ENCODE results near the gene THEMIS2. TPM values are rescaled to one million over a fixed set of nuclear protein-coding genes. Genes with fewer than 3 reads are reported as not detected.

THEMIS2 gene
- total and polyA plus RNA-seq, 10 of the 15 experiments (the other 5 are each of a cell fraction or from before 2014, with no cell fraction given), result 9.1 to 114 (median 38.3) TPM

GRCh38 chr1:27858072-27858948 lies 14.0 kb upstream of the THEMIS2 start (continued):
- TF ChIP-seq ZNF592 (IDR thresholded peaks at IDR 0.05) (peak; percentile 15; the same call in 1 of the 2 replicates), IKZF1 (conservative IDR thresholded peaks at IDR 0.05) (0 out of 2 replicates have a peak, but pooled peaks have one; percentile 13), CREB1 (IDR thresholded peaks at IDR 0.05; ENCODE audit: low read depth) (no peak)

- no peaks in the 10 kb centered on the region for H3K36me3 ChIP-seq (ENCODE audit: control insufficient read depth in 2 of 2, insufficient read depth in 2 of 2, low read length in 1 of 2)
- FAIRE-seq (no peak), DNase-seq (ENCODE audit: low read depth, low spot score) (no peak), ATAC-seq (no peak)
- no TSS peak for BruUV-seq (replicated peaks)
- H4K20me1 ChIP-seq (ENCODE audit: control insufficient read depth, insufficient read depth), result no peaks in the 10 kb centered on the region
- in situ Hi-C loops (cut with MboI), result no loop called here
- 88% methylated on average over 14 of the region's 14 CpGs for WGBS (ENCODE audit: insufficient coverage, insufficient replicate concordance, low lambda C conversion rate, missing lambda C conversion rate)
- CTCF ChIA-PET, result interaction anchor here (0.6 to 5.0 kb wide), 8 partner anchors 15 to 350 kb away, joined by 3 to 50 read pairs (median 3); partner anchors contain the start of gene EYA3
- H3K4me3 ChIP-seq, result no peak overlapping the region
- no peak overlapping the region for H2AFZ ChIP-seq (ENCODE audit: control insufficient read depth, low read depth, low read length)
- POLR2A ChIA-PET, result interaction anchor here (0.5 to 1.0 kb wide), 2 partner anchors 229 to 993 kb away, joined by 3 to 5 read pairs; no protein-coding TSS in a partner anchor
- peaks cover 24% of the 10 kb centered on the region for H3K4me1 ChIP-seq (ENCODE audit: control insufficient read depth, insufficient read depth, low read length)
- SMC1A ChIA-PET (ENCODE audit: uncharacterized antibody, unreplicated experiment), result interaction anchor here (1.0 to 5.1 kb wide), 9 partner anchors 31 to 350 kb away, joined by 3 to 44 read pairs (median 7); partner anchors contain the start of genes SMPDL3B and STX12
- TF ChIP-seq SIX5 (IDR thresholded peaks at IDR 0.05; ENCODE audit: low read depth, low read length, severe bottlenecking) (no peak), ZNF687 (IDR thresholded peaks at IDR 0.05) (no peak), CBFB (IDR thresholded peaks at IDR 0.05; ENCODE audit: low read depth) (no peak)
- no peaks in the 10 kb centered on the region for H3K79me2 ChIP-seq (ENCODE audit: control insufficient read depth, insufficient read depth, low read length)
- no peak overlapping the region for H3K9ac ChIP-seq (ENCODE audit: control insufficient read depth, insufficient read depth, low read length)
- H3K27ac ChIP-seq (ENCODE audit: control insufficient read depth, insufficient read depth), result no peak overlapping the region
- H3K9me3 ChIP-seq (replicated peaks; ENCODE audit: control insufficient read depth, insufficient read depth, low read length), result no peaks in the 10 kb centered on the region
- intact Hi-C loops (cut with micrococcal nuclease; ENCODE audit: unreplicated experiment), result loop anchor here (1.0 to 5.0 kb wide), 3 partner anchors 120 to 349 kb away; partner anchors contain the start of gene EYA3
- H3K27me3 ChIP-seq (replicated peaks in 1 of 2; ENCODE audit: control insufficient read depth in 2 of 2, insufficient read depth in 2 of 2, low read length in 1 of 2), result no peaks in the 10 kb centered on the region
- RAD21 ChIA-PET (ENCODE audit: unreplicated experiment), result interaction anchor here (1.3 to 4.5 kb wide), 7 partner anchors 21 to 350 kb away, joined by 3 to 32 read pairs (median 9); partner anchors contain the start of gene EYA3
- no peak overlapping the region for H3K4me2 ChIP-seq (ENCODE audit: control insufficient read depth, insufficient read depth)
These were observed 13.3 kb upstream of the THEMIS2 start for GRCh38 chr1:27858949-27859576.

Measured in GM12878 (cell line).